ENCODE results near the gene KCNH8.
"Not testable (repeated sequence)": the region's sequence is repeated elsewhere in the genome, so short reads cannot be mapped to it uniquely, and the experiment has no call there.

The KCNH8 gene

GRCh38 chr3:19173945-19174344 is 25.6 kb downstream of the KCNH8 start:
- DNase-seq (ENCODE audit: low read depth) = no peak

- DNase-seq (ENCODE audit: low read depth) = no peak
Measured at GRCh38 chr3:19183584-19183983, 35.3 kb downstream of the KCNH8 start.

GRCh38 chr3:19190126-19190525 is 41.8 kb downstream of the KCNH8 start:
- no peak for DNase-seq (ENCODE audit: low read depth)

- DNase-seq (ENCODE audit: low read depth) = no peak
Measured at GRCh38 chr3:19190602-19191001, 42.3 kb downstream of the KCNH8 start.

- no peak for DNase-seq (ENCODE audit: low read depth)
Measured at GRCh38 chr3:19199131-19199530, 50.8 kb downstream of the KCNH8 start.

- DNase-seq (ENCODE audit: low read depth) = no peak
Measured at GRCh38 chr3:19202303-19202702, 54.0 kb downstream of the KCNH8 start.

- no peak for DNase-seq (ENCODE audit: low read depth)
Measured at GRCh38 chr3:19202754-19203153, 54.4 kb downstream of the KCNH8 start.

GRCh38 chr3:19206540-19206939 is 58.2 kb downstream of the KCNH8 start:
- no peak for DNase-seq (ENCODE audit: low read depth)

GRCh38 chr3:19213603-19214220 is 65.4 kb downstream of the KCNH8 start:
- no peak for DNase-seq (ENCODE audit: low read depth)

GRCh38 chr3:19215427-19215826 is 67.1 kb downstream of the KCNH8 start:
- no peak for DNase-seq (ENCODE audit: low read depth)

- no peak for DNase-seq (ENCODE audit: low read depth)
Measured at GRCh38 chr3:19216669-19217337, 68.5 kb downstream of the KCNH8 start.

GRCh38 chr3:19220311-19220710 is 72.0 kb downstream of the KCNH8 start:
- DNase-seq (ENCODE audit: low read depth) = no peak

GRCh38 chr3:19221081-19221480 is 72.8 kb downstream of the KCNH8 start:
- no peak for DNase-seq (ENCODE audit: low read depth)

GRCh38 chr3:19226479-19226878 is 78.2 kb downstream of the KCNH8 start:
- DNase-seq (ENCODE audit: low read depth) = no peak

- no peak for DNase-seq (ENCODE audit: low read depth)
Measured at GRCh38 chr3:19228167-19228566, 79.9 kb downstream of the KCNH8 start.

GRCh38 chr3:19229086-19229485 is 80.8 kb downstream of the KCNH8 start:
- DNase-seq (ENCODE audit: low read depth) = no peak

GRCh38 chr3:19229881-19230280 is 81.6 kb downstream of the KCNH8 start:
- not testable (repeated sequence) for DNase-seq (ENCODE audit: low read depth)

GRCh38 chr3:19231792-19232461 is 83.6 kb downstream of the KCNH8 start:
- DNase-seq (ENCODE audit: low read depth) = no peak

GRCh38 chr3:19232566-19232965 is 84.3 kb downstream of the KCNH8 start:
- no peak for DNase-seq (ENCODE audit: low read depth)

GRCh38 chr3:19233882-19234784 is 85.8 kb downstream of the KCNH8 start:
- not testable (repeated sequence) for DNase-seq (ENCODE audit: low read depth)

GRCh38 chr3:19248143-19248542 is 99.8 kb downstream of the KCNH8 start:
- DNase-seq (ENCODE audit: low read depth) = no peak

- no peak for DNase-seq (ENCODE audit: low read depth)
Measured at GRCh38 chr3:19248767-19249166, 100.5 kb downstream of the KCNH8 start.
